ENCODE results near the gene SLC7A7.

Gene SLC7A7

GRCh38 chr14:22748206-22748605 lies 67.0 kb downstream of the SLC7A7 start:
- Histone ChIP-seq H3K4me2 (ENCODE audit: low read depth, low read length) (peak overlapping the region; percentile 38; the same call in 1 of the 2 replicates), H3F3A (ENCODE audit: insufficient read depth, low read length) (0 out of 2 replicates have a peak, but pooled peaks cover 5% of the 10 kb centered on the region), H3K9me3 (replicated peaks; ENCODE audit: insufficient read depth, low read length) (no peaks in the 10 kb centered on the region), H4K20me1 (ENCODE audit: insufficient read depth, low read length) (no peaks in the 10 kb centered on the region), H3K79me2 (ENCODE audit: low read length) (no peaks in the 10 kb centered on the region), H3K27ac (ENCODE audit: low read length) (peak overlapping the region; percentile 30; the same call in 1 of the 2 replicates), H3K4me3 (ENCODE audit: low read length) (no peak overlapping the region), H3K27me3 (replicated peaks; ENCODE audit: insufficient read depth, low read length) (no peaks in the 10 kb centered on the region), H3K9ac (ENCODE audit: low read length) (no peak overlapping the region), H2AFZ (ENCODE audit: low read length) (peak overlapping the region; percentile 64), H3K4me1 (ENCODE audit: low read length) (peaks cover 17% of the 10 kb centered on the region; the same call in 1 of the 2 replicates), H3K9me2 (replicated peaks; ENCODE audit: insufficient read depth, low read length) (no peaks in the 10 kb centered on the region), H3K36me3 (replicated peaks; ENCODE audit: insufficient read depth, low read length) (no peaks in the 10 kb centered on the region)
- no peak for TF ChIP-seq CTCF (IDR thresholded peaks at IDR 0.05; ENCODE audit: low read length)
- DNase-seq, result no peak

- peaks cover 15% of the 10 kb centered on the region; the same call in 1 of the 2 replicates for H3K4me1 ChIP-seq (ENCODE audit: low read length)
- H3K27me3 ChIP-seq (replicated peaks; ENCODE audit: insufficient read depth, low read length), result no peaks in the 10 kb centered on the region
- H3K4me2 ChIP-seq (ENCODE audit: low read depth, low read length), result no peak overlapping the region
- no peaks in the 10 kb centered on the region for H3K9me2 ChIP-seq (replicated peaks; ENCODE audit: insufficient read depth, low read length)
- H3K4me3 ChIP-seq (ENCODE audit: low read length), result no peak overlapping the region
- no peak overlapping the region for H3K27ac ChIP-seq (ENCODE audit: low read length)
- H3K79me2 ChIP-seq (ENCODE audit: low read length), result no peaks in the 10 kb centered on the region
- H2AFZ ChIP-seq (ENCODE audit: low read length), result no peak overlapping the region
- H3K36me3 ChIP-seq (replicated peaks; ENCODE audit: insufficient read depth, low read length), result no peaks in the 10 kb centered on the region
- H3F3A ChIP-seq (ENCODE audit: insufficient read depth, low read length), result 0 out of 2 replicates have a peak, but pooled peaks cover 5% of the 10 kb centered on the region
- H4K20me1 ChIP-seq (ENCODE audit: insufficient read depth, low read length), result no peaks in the 10 kb centered on the region
- TF ChIP-seq EZH2 (optimal IDR thresholded peaks at IDR 0.05; ENCODE audit: low read depth, low read length) (no peak), EZH2phosphoT487 (IDR thresholded peaks at IDR 0.05; ENCODE audit: low read length) (no peak), CTCF (IDR thresholded peaks at IDR 0.05; ENCODE audit: low read length) (no peak)
- no peaks in the 10 kb centered on the region for H3K9me3 ChIP-seq (replicated peaks; ENCODE audit: insufficient read depth, low read length)
- H3K9ac ChIP-seq (ENCODE audit: low read length), result no peak overlapping the region
- no peak for DNase-seq
Measured at GRCh38 chr14:22747769-22748168, 67.5 kb downstream of the SLC7A7 start.

- H3K4me2 ChIP-seq (ENCODE audit: low read depth, low read length), result no peak overlapping the region
- no peak for DNase-seq
- H3K27me3 ChIP-seq (replicated peaks; ENCODE audit: insufficient read depth, low read length), result no peaks in the 10 kb centered on the region
- H3K27ac ChIP-seq (ENCODE audit: low read length), result no peak overlapping the region
- no peaks in the 10 kb centered on the region for H3K79me2 ChIP-seq (ENCODE audit: low read length)
- H2AFZ ChIP-seq (ENCODE audit: low read length), result no peak overlapping the region
- H3K9ac ChIP-seq (ENCODE audit: low read length), result no peak overlapping the region
- no peaks in the 10 kb centered on the region for H3K9me2 ChIP-seq (replicated peaks; ENCODE audit: insufficient read depth, low read length)
- no peak overlapping the region for H3K4me3 ChIP-seq (ENCODE audit: low read length)
- no peaks in the 10 kb centered on the region for H3K9me3 ChIP-seq (replicated peaks; ENCODE audit: insufficient read depth, low read length)
- H3F3A ChIP-seq (ENCODE audit: insufficient read depth, low read length), result no peaks in the 10 kb centered on the region
- TF ChIP-seq EZH2phosphoT487 (IDR thresholded peaks at IDR 0.05; ENCODE audit: low read length), result no peak
- TF ChIP-seq EZH2 (optimal IDR thresholded peaks at IDR 0.05; ENCODE audit: low read depth, low read length), result no peak
- TF ChIP-seq CTCF (IDR thresholded peaks at IDR 0.05; ENCODE audit: low read length), result no peak
- no peaks in the 10 kb centered on the region for H3K36me3 ChIP-seq (replicated peaks; ENCODE audit: insufficient read depth, low read length)
- H4K20me1 ChIP-seq (ENCODE audit: insufficient read depth, low read length), result no peaks in the 10 kb centered on the region
- peaks cover 6% of the 10 kb centered on the region for H3K4me1 ChIP-seq (ENCODE audit: low read length)
Measured at GRCh38 chr14:22740020-22740419, 75.2 kb downstream of the SLC7A7 start.
